Brain microvascular endothelial cell (primary cell): ENCODE measurements around the gene PRMT1.

Experiments used
- DNase-seq: peaks from one replicate; pipeline ENCODE4 v3.0.0-alpha.2; 2020
- H3K27ac ChIP-seq: fragments of 250-450 bp; sonication (Bioruptor Pico); 2 replicates; pipeline ENCODE4 v1.5.1; 2020; ENCODE audit warnings: mild to moderate bottlenecking, moderate library complexity
- H3K27me3 ChIP-seq: fragments of 250-450 bp; sonication (Bioruptor Pico); replicated peaks from 2 replicates; pipeline ENCODE4 v1.5.1; 2020; ENCODE audit warnings: mild to moderate bottlenecking
- H3K36me3 ChIP-seq: fragments of 250-450 bp; sonication (Bioruptor Pico); replicated peaks from 2 replicates; pipeline ENCODE4 v1.5.1; 2020; ENCODE audit warnings: mild to moderate bottlenecking
- H3K4me3 ChIP-seq: 2 replicates; pipeline ENCODE4 v1.5.1; 2011; ENCODE audit warnings: low read depth, mild to moderate bottlenecking, control low read depth, low read length, moderate library complexity
- CTCF ChIP-seq: IDR thresholded peaks from 2 replicates; pipeline ENCODE4 v1.5.1; 2011; ENCODE audit warnings: low read depth, mild to moderate bottlenecking, moderate library complexity, low read length, control low read depth, inconsistent platforms; ENCODE audit errors: missing control alignments
- in situ Hi-C: cut with HindIII; loops from 2 replicates; pipeline ENCODE4 v1.10.0; 2017; ENCODE audit warnings: low sequenced_read_pairs, low pct_ligation_motif_present

PRMT1 gene

GRCh38 chr19:49641688-49642491 is 35.2 kb upstream of the PRMT1 start, which contains the start of gene SCAF1:
TSS of gene SCAF1 (plus strand) at chr19:49642209. CDS start at chr19:49645027, 2,818 bp downstream.
- H3K4me3 ChIP-seq = peak within 1 kb of the TSS; percentile 100
- H3K27ac ChIP-seq = peak within 1 kb of the TSS; percentile 99
- no peak for TF ChIP-seq CTCF
- peak; percentile 99 for DNase-seq
- in situ Hi-C loops = no loop called here
- peaks cover 10% of the 10 kb centered on the region for H3K36me3 ChIP-seq
- H3K27me3 ChIP-seq = no peaks in the 10 kb centered on the region

GRCh38 chr19:49642492-49643035 is 34.5 kb upstream of the PRMT1 start:
- Histone ChIP-seq H3K27me3 (no peaks in the 10 kb centered on the region), H3K36me3 (peaks cover 16% of the 10 kb centered on the region), H3K4me3 (peak overlapping the region; percentile 100), H3K27ac (peak overlapping the region; percentile 84)
- no peak for DNase-seq
- no peak for TF ChIP-seq CTCF
- in situ Hi-C loops = no loop called here

GRCh38 chr19:49643466-49643865 is 33.6 kb upstream of the PRMT1 start:
- no peak overlapping the region for H3K27ac ChIP-seq
- in situ Hi-C loops = no loop called here

GRCh38 chr19:49645592-49645991 is 31.5 kb upstream of the PRMT1 start:
- in situ Hi-C loops = no loop called here
- no peak overlapping the region for H3K4me3 ChIP-seq
- H3K36me3 ChIP-seq = peaks cover 36% of the 10 kb centered on the region
- no peaks in the 10 kb centered on the region for H3K27me3 ChIP-seq
- H3K27ac ChIP-seq = no peak overlapping the region
- TF ChIP-seq CTCF = no peak
- DNase-seq = no peak

More at GRCh38 chr19:49643466-49643865, 33.6 kb upstream of the PRMT1 start:
- Histone ChIP-seq H3K4me3 (peak overlapping the region; percentile 100), H3K27me3 (no peaks in the 10 kb centered on the region), H3K36me3 (peaks cover 23% of the 10 kb centered on the region)
- DNase-seq = no peak
- TF ChIP-seq CTCF = no peak

GRCh38 chr19:49645995-49646394 is 31.1 kb upstream of the PRMT1 start:
- in situ Hi-C loops = no loop called here
- Histone ChIP-seq H3K27ac (no peak overlapping the region), H3K27me3 (no peaks in the 10 kb centered on the region), H3K36me3 (peaks cover 37% of the 10 kb centered on the region), H3K4me3 (no peak overlapping the region)
- no peak for DNase-seq
- TF ChIP-seq CTCF = no peak
